GM12865 (cell line): ENCODE measurements around the gene GMPR2.

Experiments
- DNase-seq: peaks from one replicate; pipeline ENCODE4 v3.0.0; 2010; ENCODE audit warnings: low read depth
- H3K4me3 ChIP-seq: 2 replicates; pipeline ENCODE4 v1.5.1; 2011; ENCODE audit warnings: mild to moderate bottlenecking, low read depth, low read length, control low read depth
- TF ChIP-seq, protein P1 (sequence below): IDR thresholded peaks from 2 replicates; pipeline ENCODE4 v1.5.1; 2011; ENCODE audit warnings: low read length, control low read depth, low read depth, inconsistent platforms; ENCODE audit not compliant: insufficient read depth; ENCODE audit errors: missing control alignments

The GMPR2 gene

DNA sequence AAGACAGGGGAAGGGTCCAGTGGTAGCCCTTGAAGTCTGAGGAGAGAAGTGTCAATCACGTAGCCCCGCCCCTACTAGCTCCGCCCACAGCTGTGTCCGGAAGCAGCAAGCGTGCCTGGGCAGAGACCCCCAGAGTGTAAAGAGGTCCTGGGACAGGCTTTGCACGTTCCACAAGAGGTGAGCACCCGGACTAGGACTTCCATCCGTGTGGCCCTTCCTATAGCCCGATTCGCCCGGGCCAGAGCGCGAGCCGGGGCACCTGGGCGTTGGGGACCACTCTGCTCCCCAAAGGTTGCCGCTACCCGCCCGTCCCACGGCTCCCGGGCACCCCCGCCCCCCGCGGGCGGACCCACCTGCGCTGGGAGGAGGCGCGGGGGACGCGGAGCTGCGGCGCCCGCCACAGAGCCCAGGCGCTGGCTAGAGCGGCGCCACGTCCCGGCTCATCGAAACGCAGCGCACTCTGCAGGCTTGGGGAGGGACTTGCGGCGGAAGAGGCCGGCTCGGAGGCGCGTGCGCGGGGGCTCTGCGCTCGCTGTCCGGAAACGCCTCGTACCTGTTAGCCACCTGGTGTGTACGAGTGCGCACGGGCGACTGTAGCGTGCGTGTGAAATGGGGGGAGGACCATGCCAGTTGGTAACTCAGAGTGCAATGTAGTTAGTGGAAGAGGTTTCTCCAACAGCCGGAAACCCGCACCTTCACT, 38.6 kb downstream of the GMPR2 start, which contains the start of gene RABGGTA:
TSS of gene RABGGTA (minus strand) at position 464 of the 700 bp plus-strand sequence. CDS start 482 bp downstream, outside the sequence.
- peak within 1 kb of the TSS; percentile 92 for H3K4me3 ChIP-seq
- TF ChIP-seq, protein P1, sequence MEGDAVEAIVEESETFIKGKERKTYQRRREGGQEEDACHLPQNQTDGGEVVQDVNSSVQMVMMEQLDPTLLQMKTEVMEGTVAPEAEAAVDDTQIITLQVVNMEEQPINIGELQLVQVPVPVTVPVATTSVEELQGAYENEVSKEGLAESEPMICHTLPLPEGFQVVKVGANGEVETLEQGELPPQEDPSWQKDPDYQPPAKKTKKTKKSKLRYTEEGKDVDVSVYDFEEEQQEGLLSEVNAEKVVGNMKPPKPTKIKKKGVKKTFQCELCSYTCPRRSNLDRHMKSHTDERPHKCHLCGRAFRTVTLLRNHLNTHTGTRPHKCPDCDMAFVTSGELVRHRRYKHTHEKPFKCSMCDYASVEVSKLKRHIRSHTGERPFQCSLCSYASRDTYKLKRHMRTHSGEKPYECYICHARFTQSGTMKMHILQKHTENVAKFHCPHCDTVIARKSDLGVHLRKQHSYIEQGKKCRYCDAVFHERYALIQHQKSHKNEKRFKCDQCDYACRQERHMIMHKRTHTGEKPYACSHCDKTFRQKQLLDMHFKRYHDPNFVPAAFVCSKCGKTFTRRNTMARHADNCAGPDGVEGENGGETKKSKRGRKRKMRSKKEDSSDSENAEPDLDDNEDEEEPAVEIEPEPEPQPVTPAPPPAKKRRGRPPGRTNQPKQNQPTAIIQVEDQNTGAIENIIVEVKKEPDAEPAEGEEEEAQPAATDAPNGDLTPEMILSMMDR = peak; percentile 88

DNA sequence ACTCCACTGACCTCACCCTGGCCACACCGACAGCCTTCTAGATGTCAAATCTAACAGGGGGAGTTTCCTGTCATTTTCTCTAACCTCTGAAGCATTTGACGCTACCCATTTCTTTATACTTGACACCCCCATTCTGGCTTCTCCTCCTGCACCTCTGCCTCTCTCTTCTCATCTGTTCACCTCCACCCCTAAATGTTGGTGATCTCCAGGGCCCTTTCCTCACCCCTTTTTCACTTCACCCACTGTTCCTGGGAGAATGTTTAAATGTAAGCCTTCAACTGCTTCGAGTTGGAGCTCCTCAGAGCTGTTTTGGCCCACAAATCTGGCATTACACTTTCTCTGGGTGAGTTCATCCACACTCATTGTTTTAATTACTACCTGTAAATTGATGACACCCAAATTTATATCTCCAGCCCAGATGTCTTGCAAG, 39.1 kb downstream of the GMPR2 start:
- DNase-seq = no peak
- TF ChIP-seq, protein P1 = no peak
- H3K4me3 ChIP-seq = peak overlapping the region; percentile 92

More for the DNA sequence above, 38.6 kb downstream of the GMPR2 start, which contains the start of gene RABGGTA:
- DNase-seq = peak; percentile 98

DNA sequence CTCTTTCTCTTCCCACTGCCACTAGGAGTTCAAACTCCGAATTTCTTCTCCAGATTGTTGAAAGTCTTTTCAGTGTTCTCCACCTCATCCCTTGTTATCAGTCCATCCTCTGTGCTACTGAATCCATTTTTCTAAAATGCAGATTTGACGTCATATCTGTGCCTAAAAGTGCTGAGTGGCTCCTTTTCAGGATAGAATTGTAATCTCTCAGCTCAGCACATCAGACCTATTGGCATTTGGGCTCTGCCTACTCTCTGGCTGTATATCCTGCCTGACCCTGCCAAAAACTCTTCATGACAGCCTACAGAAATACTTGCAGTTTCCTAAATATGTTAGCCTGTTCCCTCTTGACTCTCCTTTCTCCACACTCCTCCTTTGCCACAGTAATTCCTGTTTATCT, 39.7 kb downstream of the GMPR2 start:
- TF ChIP-seq, protein P1 = no peak

DNA sequence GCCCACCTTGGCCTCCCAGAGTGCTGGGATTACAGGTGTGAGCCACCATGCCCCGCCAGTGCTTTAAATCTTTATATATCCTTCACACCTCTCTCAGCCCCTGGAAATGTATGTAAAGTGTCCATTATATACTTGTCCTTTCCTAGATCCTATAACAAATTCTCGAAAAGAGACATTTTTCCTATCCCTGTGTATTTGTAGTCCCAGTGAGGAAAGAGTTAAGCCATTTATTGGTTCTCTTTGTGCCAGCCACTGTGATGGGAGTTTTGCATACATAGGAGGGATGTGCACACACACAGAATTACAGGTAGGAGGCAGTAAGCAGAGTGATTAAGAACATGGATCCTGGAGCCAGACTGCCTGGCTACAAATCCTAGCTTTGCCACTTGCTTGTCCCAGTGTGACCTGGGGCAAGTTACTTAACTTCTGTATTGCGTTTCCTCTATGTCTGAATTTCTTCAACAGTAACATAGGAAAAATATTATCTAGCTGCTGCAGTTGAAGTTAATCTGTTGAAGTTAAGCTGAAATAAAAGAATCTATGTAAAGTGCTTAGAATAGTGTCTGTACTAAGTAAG, 40.8 kb downstream of the GMPR2 start:
- DNase-seq = peak; percentile 38
- H3K4me3 ChIP-seq = peak overlapping the region; percentile 21; the same call in 1 of the 2 replicates
- TF ChIP-seq, protein P1 = peak; percentile 8

More for the DNA sequence above, 39.7 kb downstream of the GMPR2 start:
- DNase-seq = no peak
- H3K4me3 ChIP-seq = no peak overlapping the region; the same call in 1 of the 2 replicates

GRCh38 chr14:24274101-24274543, 41.4 kb downstream of the GMPR2 start:
- TF ChIP-seq, protein P1 = no peak
- DNase-seq = peak; percentile 86
- peak overlapping the region; percentile 21 for H3K4me3 ChIP-seq

GRCh38 chr14:24277071-24277470, 44.3 kb downstream of the GMPR2 start:
- H3K4me3 ChIP-seq = no peak overlapping the region
- no peak for DNase-seq
- TF ChIP-seq, protein P1 = no peak
